HG02840 (cell line): ENCODE measurements around the gene TAF3.

Source experiments
- ATAC-seq: cut with Tn5 transposase; IDR thresholded peaks from one replicate; pipeline ENCODE4 v1.9.1; 2021; ENCODE audit warnings: mild to moderate bottlenecking, moderate library complexity, moderate number of reproducible peaks; ENCODE audit not compliant: unreplicated experiment, low FRiP score

TAF3 gene

GRCh38 chr10:7962592-7962991 lies 144.3 kb downstream of the TAF3 start:
- ATAC-seq: no peak

- ATAC-seq: no peak
Measured at GRCh38 chr10:7965457-7965856, 147.2 kb downstream of the TAF3 start.

DNA sequence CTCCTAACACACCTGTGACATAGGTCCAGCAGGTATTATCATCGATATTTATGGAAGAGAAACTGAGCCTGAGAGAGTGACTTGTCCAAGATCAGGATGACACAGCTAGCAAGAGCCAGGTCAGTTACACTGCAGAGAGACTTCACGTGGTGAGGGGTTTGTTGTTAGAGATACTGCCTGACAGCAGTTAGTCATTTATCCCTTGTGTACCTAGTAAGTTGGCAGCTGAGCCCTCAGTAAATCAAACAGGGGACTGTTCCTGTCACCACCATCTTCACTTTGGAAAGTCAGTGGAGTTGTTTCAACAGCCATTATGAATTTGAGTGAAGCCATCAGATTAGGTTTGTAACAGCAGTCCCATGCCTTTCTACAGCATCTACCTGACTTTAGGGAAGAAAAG lies 148.7 kb downstream of the TAF3 start:
- ATAC-seq: no peak

DNA sequence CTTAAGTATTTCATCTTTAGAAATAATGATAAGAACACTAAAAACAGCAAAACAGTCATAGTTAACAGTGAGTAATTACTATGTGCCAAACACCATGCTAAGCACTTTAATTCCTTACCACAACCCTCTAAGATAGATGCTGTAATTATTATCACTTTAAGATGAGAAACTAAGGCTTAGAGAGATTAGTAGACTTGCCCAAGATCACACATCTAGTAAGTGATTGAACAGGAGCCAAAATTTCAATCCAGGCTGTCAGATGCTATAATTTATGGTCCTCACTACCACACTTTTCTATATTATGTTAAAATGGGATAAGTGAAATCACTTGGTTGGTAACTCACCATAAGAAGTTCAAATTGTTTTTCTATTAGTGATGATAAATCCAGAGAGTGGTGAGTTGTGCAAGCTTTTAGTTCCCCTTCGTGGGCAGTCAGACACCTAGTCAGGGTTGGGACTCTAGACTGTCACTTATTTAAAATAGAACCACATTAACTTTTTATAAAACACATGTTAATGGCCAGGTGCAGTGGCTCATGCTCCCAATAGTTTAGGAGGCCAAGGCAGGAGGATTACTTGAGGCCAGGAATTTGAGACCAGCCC lies 150.3 kb downstream of the TAF3 start:
- no peak for ATAC-seq

GRCh38 chr10:7969623-7970022 lies 151.3 kb downstream of the TAF3 start:
- no peak for ATAC-seq

GRCh38 chr10:7971949-7972348 lies 153.6 kb downstream of the TAF3 start:
- no peak for ATAC-seq

DNA sequence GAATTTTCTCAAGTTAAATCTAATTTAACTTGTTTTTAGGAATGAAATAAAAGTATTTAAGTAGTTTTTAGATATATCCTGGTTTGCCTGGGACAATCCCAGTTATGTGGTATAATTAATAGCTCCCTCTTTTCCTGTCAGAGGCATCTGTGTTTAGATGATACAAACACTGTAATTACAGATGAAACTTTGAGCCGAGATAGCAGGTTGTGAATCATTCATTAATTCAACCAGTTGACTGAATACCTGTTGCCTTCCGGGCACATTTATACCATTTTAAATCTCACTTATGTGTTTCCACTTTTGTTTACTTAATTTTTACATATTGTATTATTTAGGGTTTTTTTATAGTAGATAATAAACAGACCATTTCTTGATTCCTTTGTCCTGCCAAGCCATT lies 154.1 kb downstream of the TAF3 start:
- no peak for ATAC-seq

GRCh38 chr10:7980196-7980595 lies 161.9 kb downstream of the TAF3 start:
- no peak for ATAC-seq

DNA sequence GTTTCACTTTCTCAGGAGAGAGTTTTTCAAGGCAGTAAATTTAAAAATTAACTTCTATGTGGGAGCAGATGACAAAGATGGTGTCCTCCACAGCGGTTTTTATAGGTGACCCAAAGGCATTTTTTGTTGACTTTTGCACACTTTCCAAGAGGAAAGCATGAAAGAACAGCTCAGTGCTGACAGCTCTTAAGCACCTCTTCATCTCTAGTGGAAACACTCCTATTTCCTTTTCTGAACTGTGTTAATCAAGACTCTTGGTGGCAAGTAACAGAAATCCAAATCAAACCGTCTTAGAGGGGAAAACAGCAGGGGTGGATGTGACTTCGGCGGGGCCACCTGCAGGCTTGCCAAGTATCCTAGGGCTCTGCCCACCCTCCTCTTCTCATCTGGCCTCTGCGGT lies 164.4 kb downstream of the TAF3 start:
- ATAC-seq: no peak

GRCh38 chr10:7984325-7984724 lies 166.0 kb downstream of the TAF3 start:
- no peak for ATAC-seq

DNA sequence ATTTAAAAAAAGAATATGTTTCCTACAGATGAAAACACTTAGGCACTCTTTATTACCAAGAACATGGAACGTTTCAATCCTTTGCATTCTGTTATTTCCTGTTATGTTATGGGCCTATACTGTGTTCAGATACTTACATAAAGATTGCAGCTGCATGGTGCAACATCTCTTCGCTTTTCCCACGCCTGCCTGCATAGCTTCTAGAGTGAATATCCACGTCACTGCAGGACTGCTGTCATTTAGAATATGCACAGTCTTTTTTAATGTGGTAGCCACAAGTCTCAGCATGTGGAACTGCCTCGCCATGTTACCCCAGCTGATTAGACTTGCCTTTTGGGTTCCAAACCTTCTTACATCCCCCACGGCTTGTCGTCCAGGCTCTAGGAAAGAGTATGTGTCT lies 166.6 kb downstream of the TAF3 start:
- no peak for ATAC-seq

DNA sequence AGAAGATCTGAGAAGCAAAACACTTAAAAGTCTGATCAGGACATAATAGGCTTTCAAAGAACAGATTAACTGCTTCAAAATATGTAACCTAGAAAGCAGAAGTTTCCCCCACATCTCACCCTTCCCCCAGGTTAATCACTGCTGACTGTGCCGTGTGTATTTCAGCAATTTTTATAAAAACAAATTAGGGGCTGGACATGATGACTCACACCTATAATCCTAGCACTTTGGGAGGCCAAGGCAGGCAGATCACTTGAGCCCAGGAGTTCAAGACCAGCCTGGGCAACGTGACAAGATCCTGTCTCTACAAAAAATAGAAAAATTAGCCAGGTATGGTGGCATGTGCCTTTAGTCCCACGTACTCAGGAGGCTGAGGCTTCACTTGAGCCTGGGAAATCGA lies 168.5 kb downstream of the TAF3 start:
- no peak for ATAC-seq

DNA sequence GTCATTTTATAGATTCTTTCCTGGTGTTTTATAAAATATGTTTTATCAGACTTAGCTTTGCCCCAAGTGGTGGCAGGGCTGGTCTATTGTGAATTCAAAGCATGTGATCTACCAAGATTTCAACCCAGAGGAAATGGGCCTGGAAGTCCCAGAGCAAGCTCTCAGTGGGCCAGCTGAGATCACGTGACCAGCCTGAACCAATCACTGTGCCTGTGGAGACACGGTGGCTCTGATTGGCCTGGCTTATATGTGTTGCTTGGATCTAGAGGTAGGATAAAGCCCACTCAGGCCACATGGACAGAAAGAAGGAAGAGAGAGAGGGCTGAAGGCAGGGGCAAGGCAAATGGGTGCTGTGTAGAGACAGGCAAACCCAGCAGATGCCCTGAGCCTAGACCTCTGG lies 170.7 kb downstream of the TAF3 start:
- no peak for ATAC-seq

DNA sequence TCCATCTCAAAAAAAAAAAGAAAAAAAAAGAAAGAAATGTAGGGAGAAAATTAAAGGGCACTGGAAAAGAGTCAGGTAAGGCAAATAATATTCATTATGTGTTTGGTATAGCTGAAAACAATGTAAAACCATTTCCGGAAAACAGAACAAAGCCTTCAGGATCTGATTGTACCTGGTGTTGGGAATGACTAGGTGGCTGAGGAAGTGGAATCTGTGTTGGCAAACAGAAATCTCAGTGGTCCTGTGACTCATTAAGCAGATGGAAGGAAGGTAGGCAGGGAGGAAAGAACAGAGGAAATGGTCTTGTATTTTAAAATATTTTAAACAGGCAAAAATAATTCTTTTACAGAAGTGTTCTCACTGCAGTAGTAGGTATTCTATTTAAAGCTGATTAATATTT lies 180.5 kb downstream of the TAF3 start:
- ATAC-seq: no peak

DNA sequence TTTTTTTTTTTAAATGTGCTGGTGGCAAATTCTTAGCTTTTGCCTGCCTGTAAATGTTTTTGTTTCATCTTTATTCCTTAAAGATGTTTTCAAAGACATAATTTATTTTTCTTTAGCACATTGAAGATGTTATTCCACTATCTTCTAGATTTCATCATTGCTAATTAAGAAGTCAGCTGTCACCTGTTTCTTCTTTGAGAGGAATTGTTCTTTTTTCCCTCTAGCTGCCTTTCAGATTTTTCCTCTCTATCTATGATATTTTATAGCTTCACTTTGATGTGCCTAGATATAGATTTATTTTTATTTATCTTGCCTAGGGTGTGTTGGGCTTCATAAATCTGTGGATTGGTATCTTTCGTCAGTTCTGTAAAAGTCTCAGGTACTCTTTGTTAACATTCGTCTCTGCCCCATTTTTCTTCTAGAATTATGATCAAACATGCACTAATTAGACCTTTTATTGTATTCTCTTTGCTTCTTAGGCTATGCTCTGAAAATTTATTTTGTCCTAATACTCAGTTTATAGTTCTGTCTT lies 186.2 kb downstream of the TAF3 start:
- no peak for ATAC-seq

GRCh38 chr10:8006274-8006999 lies 188.1 kb downstream of the TAF3 start:
- no peak for ATAC-seq

DNA sequence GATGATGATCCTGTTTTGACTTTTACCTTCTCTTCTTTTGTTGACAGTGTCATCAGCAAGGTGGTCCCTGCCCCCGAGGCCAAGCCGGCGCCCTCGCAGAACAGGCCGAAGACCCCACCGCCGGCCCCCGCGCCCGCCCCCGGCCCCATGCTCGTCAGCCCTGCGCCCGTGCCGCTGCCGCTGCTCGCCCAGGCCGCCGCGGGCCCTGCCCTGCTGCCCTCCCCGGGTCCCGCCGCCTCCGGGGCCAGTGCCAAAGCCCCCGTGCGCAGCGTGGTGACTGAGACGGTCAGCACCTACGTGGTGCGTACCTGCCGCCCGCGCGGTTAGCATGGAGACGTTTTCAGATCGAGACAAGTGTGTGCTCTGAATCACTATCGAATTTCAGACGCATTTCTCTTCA lies 190.7 kb downstream of the TAF3 start:
- ATAC-seq: no peak

- no peak for ATAC-seq
Measured at GRCh38 chr10:8013006-8013405, 194.7 kb downstream of the TAF3 start.

- ATAC-seq: no peak
Measured at GRCh38 chr10:8013619-8014018, 195.3 kb downstream of the TAF3 start.

GRCh38 chr10:8014649-8015048 lies 196.3 kb downstream of the TAF3 start:
- ATAC-seq: no peak

- ATAC-seq: no peak
Measured at GRCh38 chr10:8017277-8017676, 199.0 kb downstream of the TAF3 start.

DNA sequence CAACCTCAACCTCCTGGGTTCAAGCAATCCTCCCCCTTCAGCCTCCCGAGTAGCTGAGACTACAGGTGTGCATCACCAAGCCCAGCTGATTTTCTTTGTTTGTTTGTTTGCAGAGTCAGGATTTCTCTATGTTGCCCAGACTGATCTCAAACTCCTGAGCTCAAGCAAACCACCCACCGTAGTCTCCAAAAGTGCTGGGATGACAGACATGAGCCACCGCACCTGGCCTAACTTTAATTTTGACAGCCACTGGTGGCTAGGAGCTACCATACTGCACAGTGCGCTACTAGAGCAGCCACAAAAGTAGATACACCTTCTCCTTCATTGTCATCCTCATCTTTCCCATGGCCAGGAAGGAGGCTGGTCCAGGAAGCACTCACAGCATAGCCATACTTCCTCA lies 205.0 kb downstream of the TAF3 start:
- ATAC-seq: no peak
